PFSK-1 (cell line): ENCODE measurements around the gene SLC35B4. TPM values are rescaled to one million over a fixed set of nuclear protein-coding genes. Genes with fewer than 3 reads are reported as not detected.

ENCODE experiments used
- FOXP2 ChIP-seq: optimal IDR thresholded peaks from 2 replicates; pipeline ENCODE3; 2011; ENCODE audit warnings: borderline replicate concordance, control low read depth, inconsistent platforms; ENCODE audit not compliant: insufficient read depth; ENCODE audit errors: extremely low read length, extremely low read depth
- POLR2AphosphoS5 ChIP-seq: IDR thresholded peaks from 2 replicates; pipeline ENCODE4 v1.6.1; 2012; ENCODE audit warnings: low read depth, mild to moderate bottlenecking, control low read depth, low read length, moderate library complexity
- SIN3A ChIP-seq: IDR thresholded peaks from 2 replicates; pipeline ENCODE4 v1.6.1; 2012; ENCODE audit warnings: mild to moderate bottlenecking, low read length, moderate library complexity, borderline replicate concordance; ENCODE audit not compliant: insufficient read depth
- TAF1 ChIP-seq: IDR thresholded peaks from 2 replicates; pipeline ENCODE4 v1.6.1; 2012; ENCODE audit warnings: low read length, control low read depth, borderline replicate concordance; ENCODE audit not compliant: insufficient read depth
- polyA plus RNA-seq: library from polyadenylated mRNA; unstranded; fragments of >200 nt; gene quantifications from one replicate; pipeline ENCODE4 v1.2.1, GENCODE V29; 2012; ENCODE audit warnings: low read depth, missing spikeins; ENCODE audit not compliant: insufficient read length
- TF ChIP-seq, protein P1 (sequence below), 2 experiments: IDR thresholded peaks; 2 replicates each; pipeline versions ENCODE4 v1.6.1 to v1.8.0; 2011 to 2012; ENCODE audit warnings: low read depth in 2 of 2, low read length in 2 of 2, control low read depth in 1 of 2, inconsistent platforms in 1 of 2, mild to moderate bottlenecking in 1 of 2, moderate library complexity in 1 of 2; ENCODE audit not compliant: insufficient read depth in 1 of 2

SLC35B4 gene, protein sequence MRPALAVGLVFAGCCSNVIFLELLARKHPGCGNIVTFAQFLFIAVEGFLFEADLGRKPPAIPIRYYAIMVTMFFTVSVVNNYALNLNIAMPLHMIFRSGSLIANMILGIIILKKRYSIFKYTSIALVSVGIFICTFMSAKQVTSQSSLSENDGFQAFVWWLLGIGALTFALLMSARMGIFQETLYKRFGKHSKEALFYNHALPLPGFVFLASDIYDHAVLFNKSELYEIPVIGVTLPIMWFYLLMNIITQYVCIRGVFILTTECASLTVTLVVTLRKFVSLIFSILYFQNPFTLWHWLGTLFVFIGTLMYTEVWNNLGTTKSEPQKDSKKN
- polyA plus RNA-seq: 7.9 TPM

DNA sequence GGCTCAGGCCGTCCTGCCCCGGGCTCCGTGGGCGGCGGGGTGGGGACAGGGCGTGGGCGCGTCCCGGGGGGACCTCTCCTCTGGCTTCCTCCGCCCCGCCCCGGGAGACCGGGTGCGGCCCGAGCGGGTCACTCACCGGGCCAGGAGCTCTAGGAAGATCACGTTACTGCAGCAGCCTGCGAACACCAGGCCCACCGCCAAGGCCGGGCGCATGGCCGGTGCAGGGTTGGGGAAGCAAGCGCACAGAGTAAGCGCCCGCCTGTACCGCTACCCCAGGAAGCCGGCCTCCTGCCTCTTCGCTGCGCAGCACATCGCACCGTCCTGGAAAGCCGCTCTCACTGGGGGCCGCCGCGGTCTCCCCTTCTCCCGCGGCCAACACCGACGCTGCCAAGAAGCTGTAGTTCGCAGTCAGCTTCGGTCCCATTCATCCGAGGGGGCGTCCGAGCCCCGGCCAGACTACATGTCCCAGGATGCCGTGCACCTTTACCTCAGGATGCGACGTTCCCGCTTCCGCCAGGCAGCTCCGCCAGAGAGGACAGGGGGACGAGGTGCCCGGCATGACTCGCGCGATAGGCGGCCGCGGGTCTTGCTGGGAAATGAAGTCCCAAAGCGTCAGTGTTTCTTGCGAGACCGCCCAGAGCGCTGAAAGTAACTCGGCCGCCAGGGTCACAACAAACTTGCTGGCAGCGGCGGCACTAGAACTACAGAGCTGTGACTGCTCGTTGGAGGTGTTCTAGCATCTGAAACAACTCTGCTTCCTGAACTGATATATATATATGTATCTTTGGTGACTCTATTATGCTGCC lies at the start of gene SLC35B4:
Gene SLC35B4 (minus strand): TSS at position 392 of the 806 bp plus-strand sequence. CDS start 179 bp downstream, at position 213.
- TF ChIP-seq FOXP2 (peak; percentile 81), SIN3A (no peak), POLR2AphosphoS5 (peak; percentile 77), TAF1 (peak; percentile 53; the same call in 1 of the 2 replicates)

DNA sequence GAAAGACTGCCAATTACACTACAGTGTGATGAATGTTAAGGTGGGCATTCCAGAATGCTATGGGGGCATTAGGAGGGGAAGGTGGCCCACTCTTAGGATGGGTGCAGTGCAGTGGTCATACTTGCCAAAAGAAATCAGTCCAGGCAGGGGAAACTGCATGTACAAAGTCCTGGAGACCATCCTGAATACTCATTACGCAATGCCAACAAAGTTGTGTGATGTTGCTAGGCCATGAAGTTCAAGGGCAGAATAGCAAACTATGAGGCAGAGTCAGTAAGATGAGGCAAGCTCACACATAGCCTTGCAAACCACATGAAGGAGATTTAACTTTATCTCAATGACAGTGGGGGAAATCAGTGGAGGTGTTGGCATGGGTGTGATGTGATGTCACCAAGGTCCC lies 49.8 kb upstream of the SLC35B4 start:
- TF ChIP-seq SIN3A (no peak), TAF1 (no peak), FOXP2 (no peak), POLR2AphosphoS5 (no peak)
- TF ChIP-seq, protein P1, sequence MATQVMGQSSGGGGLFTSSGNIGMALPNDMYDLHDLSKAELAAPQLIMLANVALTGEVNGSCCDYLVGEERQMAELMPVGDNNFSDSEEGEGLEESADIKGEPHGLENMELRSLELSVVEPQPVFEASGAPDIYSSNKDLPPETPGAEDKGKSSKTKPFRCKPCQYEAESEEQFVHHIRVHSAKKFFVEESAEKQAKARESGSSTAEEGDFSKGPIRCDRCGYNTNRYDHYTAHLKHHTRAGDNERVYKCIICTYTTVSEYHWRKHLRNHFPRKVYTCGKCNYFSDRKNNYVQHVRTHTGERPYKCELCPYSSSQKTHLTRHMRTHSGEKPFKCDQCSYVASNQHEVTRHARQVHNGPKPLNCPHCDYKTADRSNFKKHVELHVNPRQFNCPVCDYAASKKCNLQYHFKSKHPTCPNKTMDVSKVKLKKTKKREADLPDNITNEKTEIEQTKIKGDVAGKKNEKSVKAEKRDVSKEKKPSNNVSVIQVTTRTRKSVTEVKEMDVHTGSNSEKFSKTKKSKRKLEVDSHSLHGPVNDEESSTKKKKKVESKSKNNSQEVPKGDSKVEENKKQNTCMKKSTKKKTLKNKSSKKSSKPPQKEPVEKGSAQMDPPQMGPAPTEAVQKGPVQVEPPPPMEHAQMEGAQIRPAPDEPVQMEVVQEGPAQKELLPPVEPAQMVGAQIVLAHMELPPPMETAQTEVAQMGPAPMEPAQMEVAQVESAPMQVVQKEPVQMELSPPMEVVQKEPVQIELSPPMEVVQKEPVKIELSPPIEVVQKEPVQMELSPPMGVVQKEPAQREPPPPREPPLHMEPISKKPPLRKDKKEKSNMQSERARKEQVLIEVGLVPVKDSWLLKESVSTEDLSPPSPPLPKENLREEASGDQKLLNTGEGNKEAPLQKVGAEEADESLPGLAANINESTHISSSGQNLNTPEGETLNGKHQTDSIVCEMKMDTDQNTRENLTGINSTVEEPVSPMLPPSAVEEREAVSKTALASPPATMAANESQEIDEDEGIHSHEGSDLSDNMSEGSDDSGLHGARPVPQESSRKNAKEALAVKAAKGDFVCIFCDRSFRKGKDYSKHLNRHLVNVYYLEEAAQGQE (IDR thresholded peaks at IDR 0.05; ENCODE audit: insufficient read depth in 1 of 2, low read depth in 2 of 2, low read length in 2 of 2): no peak

DNA sequence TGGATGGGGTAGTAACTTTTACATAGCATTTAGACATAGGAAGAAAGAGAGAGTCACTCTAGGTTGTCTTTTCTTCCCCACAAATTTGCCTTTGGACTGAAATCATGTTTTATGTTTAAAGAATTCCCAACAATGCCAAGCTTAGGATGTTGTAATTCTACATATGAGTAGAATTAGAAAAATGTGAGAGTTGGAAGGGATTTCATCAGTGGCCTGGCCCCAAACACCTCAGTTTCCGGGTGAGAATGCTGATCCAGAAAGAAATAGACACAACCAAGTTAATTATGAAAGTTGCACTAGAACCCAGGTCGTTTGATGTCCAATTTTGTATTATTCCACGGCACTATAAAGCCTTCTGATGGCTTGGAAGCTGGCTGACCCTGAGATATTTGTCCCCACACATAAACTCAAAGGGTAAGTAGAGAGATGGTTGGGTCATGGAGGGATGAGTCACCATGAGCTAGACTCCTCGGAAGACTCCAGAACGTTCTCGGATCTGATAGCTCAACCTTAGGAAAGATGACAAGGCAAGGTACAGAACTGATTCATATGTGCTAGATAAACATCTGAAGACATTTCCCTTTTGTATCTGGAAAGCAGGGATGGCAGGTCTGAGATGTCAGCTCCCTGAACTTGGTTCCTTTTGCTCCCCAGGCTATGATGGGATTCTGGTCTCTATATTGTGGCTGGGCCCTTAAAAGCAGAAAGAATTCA lies 48.8 kb upstream of the SLC35B4 start:
- TF ChIP-seq, protein P1 (IDR thresholded peaks at IDR 0.05; ENCODE audit: insufficient read depth in 1 of 2, low read depth in 2 of 2, low read length in 2 of 2): no peak
- TF ChIP-seq TAF1: no peak
- no peak for TF ChIP-seq FOXP2
- TF ChIP-seq POLR2AphosphoS5: no peak
- no peak for TF ChIP-seq SIN3A

DNA sequence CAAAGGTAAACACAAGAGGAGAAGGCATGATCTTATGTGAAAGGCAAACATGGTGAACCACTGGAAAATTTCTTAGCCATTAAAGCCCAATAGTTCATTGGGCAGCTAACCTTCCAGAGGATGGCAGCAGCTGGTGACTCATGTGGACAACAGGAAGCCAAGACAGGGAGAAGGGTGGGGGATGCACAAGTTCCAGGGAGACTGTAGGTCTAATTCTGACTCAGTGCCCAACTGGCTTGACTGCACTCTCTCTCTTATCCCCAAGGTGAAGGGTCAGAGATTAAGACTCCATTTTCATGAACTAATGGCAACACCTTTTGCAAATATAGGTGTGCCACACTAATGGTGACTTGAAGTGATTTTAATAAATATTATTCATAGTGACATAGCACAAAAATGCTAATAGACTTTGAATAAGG lies 47.9 kb upstream of the SLC35B4 start:
- TF ChIP-seq, protein P1 (IDR thresholded peaks at IDR 0.05; ENCODE audit: insufficient read depth in 1 of 2, low read depth in 2 of 2, low read length in 2 of 2): no peak
- TF ChIP-seq SIN3A (no peak), FOXP2 (no peak), POLR2AphosphoS5 (no peak), TAF1 (no peak)
